ENCODE data around the gene MAGI3.
"Not testable (repeated sequence)": the region's sequence is repeated elsewhere in the genome, so short reads cannot be mapped to it uniquely, and the experiment has no call there.

Gene MAGI3

GRCh38 chr1:113396585-113396984 lies 6.3 kb downstream of the MAGI3 start:
- no peak for TF ChIP-seq CTCF (IDR thresholded peaks at IDR 0.05; ENCODE audit: low read depth, low read length)
- no peak overlapping the region for H3K4me3 ChIP-seq (ENCODE audit: low read depth, low read length)

GRCh38 chr1:113399062-113399583 lies 8.8 kb downstream of the MAGI3 start:
- no peak overlapping the region for H3K4me3 ChIP-seq (ENCODE audit: low read depth, low read length)
- TF ChIP-seq CTCF (IDR thresholded peaks at IDR 0.05; ENCODE audit: low read depth, low read length) = no peak

- no peak overlapping the region for H3K4me3 ChIP-seq (ENCODE audit: low read depth, low read length)
- TF ChIP-seq CTCF (IDR thresholded peaks at IDR 0.05; ENCODE audit: low read depth, low read length) = no peak
These were observed 10.8 kb downstream of the MAGI3 start for GRCh38 chr1:113401067-113401466.

DNA sequence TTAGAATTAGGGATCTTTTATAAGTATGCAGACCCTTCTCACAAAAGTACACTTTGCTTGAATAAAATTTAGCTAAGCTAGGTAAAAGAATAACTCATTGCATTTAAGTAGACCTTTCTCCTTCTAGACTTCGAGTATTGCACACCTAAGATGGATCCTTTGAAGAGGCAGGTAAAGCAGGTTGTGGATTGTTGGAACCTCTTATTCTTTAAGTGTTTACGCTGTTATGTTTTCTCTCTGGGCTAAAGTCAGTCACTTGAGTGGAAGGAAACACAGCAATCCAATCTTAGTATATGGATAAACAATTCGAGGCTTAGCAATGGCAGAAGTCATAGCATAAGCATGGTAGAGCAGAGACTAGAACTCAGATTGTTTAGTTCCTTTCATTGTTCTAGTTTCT lies 11.4 kb downstream of the MAGI3 start:
- no peak overlapping the region for H3K4me3 ChIP-seq (ENCODE audit: low read depth, low read length)
- TF ChIP-seq CTCF (IDR thresholded peaks at IDR 0.05; ENCODE audit: low read depth, low read length) = no peak

- H3K4me3 ChIP-seq (ENCODE audit: low read depth, low read length) = no peak overlapping the region
- no peak for TF ChIP-seq CTCF (IDR thresholded peaks at IDR 0.05; ENCODE audit: low read depth, low read length)
These were observed 12.8 kb downstream of the MAGI3 start for GRCh38 chr1:113403065-113403464.

GRCh38 chr1:113405573-113405972 lies 15.3 kb downstream of the MAGI3 start:
- H3K4me3 ChIP-seq (ENCODE audit: low read depth, low read length) = no peak overlapping the region
- TF ChIP-seq CTCF (IDR thresholded peaks at IDR 0.05; ENCODE audit: low read depth, low read length) = no peak

GRCh38 chr1:113406149-113406548 lies 15.8 kb downstream of the MAGI3 start:
- not testable (repeated sequence) for H3K4me3 ChIP-seq (ENCODE audit: low read depth, low read length)

- H3K4me3 ChIP-seq (ENCODE audit: low read depth, low read length) = no peak overlapping the region
- no peak for TF ChIP-seq CTCF (IDR thresholded peaks at IDR 0.05; ENCODE audit: low read depth, low read length)
These were observed 19.0 kb downstream of the MAGI3 start for GRCh38 chr1:113409363-113409762.

- not testable (repeated sequence) for H3K4me3 ChIP-seq (ENCODE audit: low read depth, low read length)
These were observed 21.7 kb downstream of the MAGI3 start for GRCh38 chr1:113412020-113412419.
